PC-3 (cell line): Measurements from ENCODE around the gene HOXB1. TPM values are rescaled to one million over a fixed set of nuclear protein-coding genes. Genes with fewer than 3 reads are reported as not detected.
"Not testable (repeated sequence)": the region's sequence is repeated elsewhere in the genome, so short reads cannot be mapped to it uniquely, and the experiment has no call there.

ENCODE experiments used
- ATAC-seq: fragments of 200-7000 bp; cut with Tn5 transposase; 2 replicates; pipeline ENCODE4 v1.9.1; 2020; ENCODE audit warnings: mild to moderate bottlenecking, moderate library complexity
- BruUV-seq: library from RNA; stranded (reverse); fragments of 400-500 nt; replicated peaks from 2 replicates; lab custom pipeline; 2021; lab: Mats Ljungman, UMichigan
- CTCF ChIA-PET: fragments of 300-600 bp; sonication (Branson Sonifier 250); formaldehyde crosslinking; loops from one replicate; lab custom pipeline; 2022; ENCODE audit warnings: antibody characterized with exemption; lab: Charles Lee
- POLR2A ChIA-PET: fragments of 300-600 bp; sonication (Branson Sonifier 250); formaldehyde crosslinking; loops from one replicate; lab custom pipeline; 2022; ENCODE audit warnings: antibody characterized with exemption; ENCODE audit not compliant: unreplicated experiment; lab: Charles Lee
- DNase-seq: peaks from one replicate; pipeline ENCODE4 v3.0.0-alpha.2; 2015
- H2AFZ ChIP-seq: fragments of 300-600 bp; sonication (generic); 2 replicates; pipeline ENCODE4 v1.6.0; 2016; ENCODE audit warnings: antibody characterized with exemption, low read length
- H3F3A ChIP-seq: fragments of 300-600 bp; sonication (generic); one replicate; pipeline ENCODE4 v1.6.0; 2017; ENCODE audit warnings: antibody characterized with exemption, low read length, control low read depth, mild to moderate bottlenecking; ENCODE audit not compliant: unreplicated experiment
- H3K27ac ChIP-seq: fragments of 300-600 bp; sonication (generic); 2 replicates; pipeline ENCODE4 v1.5.1; 2016; ENCODE audit warnings: mild to moderate bottlenecking, low read length
- H3K27me3 ChIP-seq: fragments of 300-600 bp; sonication (generic); 2 replicates; pipeline ENCODE4 v1.6.1; 2016; ENCODE audit warnings: low read length, mixed read lengths
- H3K36me3 ChIP-seq: fragments of 300-600 bp; sonication (generic); 2 replicates; pipeline ENCODE4 v1.6.1; 2016; ENCODE audit warnings: low read depth, mixed run types, low read length, mixed read lengths
- H3K4me1 ChIP-seq: fragments of 300-600 bp; sonication (generic); 2 replicates; pipeline ENCODE4 v1.5.1; 2016; ENCODE audit warnings: low read length; ENCODE audit not compliant: insufficient read depth
- H3K4me2 ChIP-seq: fragments of 300-600 bp; sonication (generic); 2 replicates; pipeline ENCODE4 v1.6.0; 2016; ENCODE audit warnings: low read length
- H3K4me3 ChIP-seq: fragments of 300-600 bp; sonication (generic); 2 replicates; pipeline ENCODE4 v1.5.1; 2016; ENCODE audit warnings: mild to moderate bottlenecking, low read length, mixed read lengths
- H3K79me2 ChIP-seq: fragments of 300-600 bp; sonication (generic); 2 replicates; pipeline ENCODE4 v1.6.1; 2017; ENCODE audit warnings: low read length, mixed read lengths
- H3K9ac ChIP-seq: fragments of 300-600 bp; sonication (generic); 2 replicates; pipeline ENCODE4 v1.6.0; 2016; ENCODE audit warnings: mild to moderate bottlenecking, low read length
- H3K9me2 ChIP-seq: fragments of 300-600 bp; sonication (generic); replicated peaks from 2 replicates; pipeline ENCODE4 v1.6.1; 2016; ENCODE audit warnings: mixed run types, low read length, mixed read lengths
- H3K9me3 ChIP-seq: fragments of 300-600 bp; sonication (generic); 2 replicates; pipeline ENCODE4 v1.6.1; 2016; ENCODE audit warnings: low read length, mixed read lengths
- H4K20me1 ChIP-seq: fragments of 300-600 bp; sonication (generic); 2 replicates; pipeline ENCODE4 v1.6.1; 2016; ENCODE audit warnings: low read length, mixed read lengths
- EZH2 ChIP-seq: fragments of 300-600 bp; sonication (generic); IDR thresholded peaks from one replicate; pipeline ENCODE4 v1.6.1; 2017; ENCODE audit warnings: antibody characterized with exemption, mild to moderate bottlenecking, low read length; ENCODE audit not compliant: unreplicated experiment
- EZH2phosphoT487 ChIP-seq: fragments of 300-600 bp; sonication (generic); IDR thresholded peaks from 2 replicates; pipeline ENCODE4 v1.6.1; 2018; ENCODE audit warnings: mild to moderate bottlenecking, antibody characterized with exemption, low read length, borderline replicate concordance
- intact Hi-C: fragments of 100-400 bp; cut with micrococcal nuclease; formaldehyde crosslinking; loops from 2 replicates; pipeline ENCODE4 v1.9.0; 2023
- total RNA-seq: library from RNA; depleted of rRNA; stranded (reverse); fragments of >200 nt; gene quantifications from 2 replicates; pipeline ENCODE4 v1.2.3, GENCODE V29; 2014; rRNA removed
- TF ChIP-seq, protein P1 (sequence below): fragments of 300-600 bp; sonication (generic); conservative IDR thresholded peaks from 2 replicates; pipeline ENCODE4 v1.5.1; 2017; ENCODE audit warnings: antibody characterized with exemption, low read depth, mild to moderate bottlenecking, low read length

The HOXB1 gene
- total RNA-seq, 1 experiment from 2014 or later: not detected

DNA sequence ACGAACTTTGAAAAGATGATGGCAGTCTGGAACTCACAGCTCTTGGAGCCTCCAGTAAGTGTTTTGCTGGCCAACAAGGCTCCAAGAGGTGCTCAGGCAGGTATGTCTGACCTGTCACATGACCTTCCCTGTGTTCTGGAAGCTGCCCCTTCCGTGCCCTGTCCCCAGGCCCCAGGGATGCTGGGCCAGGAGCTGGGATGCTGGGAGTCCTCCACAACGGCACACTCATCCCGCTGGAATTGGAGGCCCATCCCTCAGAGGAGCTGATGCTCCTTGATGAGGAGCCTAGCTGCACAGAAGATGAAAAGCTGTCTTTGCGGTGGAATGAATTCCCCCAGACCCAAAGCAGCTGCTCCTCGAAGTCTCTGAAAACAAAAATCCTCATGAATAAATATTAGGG is 47.8 kb downstream of the HOXB1 start:
- no peaks in the 10 kb centered on the region for H4K20me1 ChIP-seq
- no peaks in the 10 kb centered on the region for H3K9me2 ChIP-seq
- BruUV-seq: TSS peak; percentile 93
- ATAC-seq (peak; percentile 28), DNase-seq (no peak)
- peaks cover 17% of the 10 kb centered on the region for H3F3A ChIP-seq
- CTCF ChIA-PET: interaction anchor here (0.6 to 1.3 kb wide), 5 partner anchors 9 to 175 kb away, joined by 3 to 7 read pairs (median 3); no protein-coding TSS in a partner anchor
- no peaks in the 10 kb centered on the region for H3K36me3 ChIP-seq
- no peaks in the 10 kb centered on the region for H3K9me3 ChIP-seq
- peaks cover 59% of the 10 kb centered on the region for H3K4me1 ChIP-seq
- no peaks in the 10 kb centered on the region for H3K79me2 ChIP-seq
- peak overlapping the region; percentile 79 for H3K9ac ChIP-seq
- no peak for TF ChIP-seq EZH2
- TF ChIP-seq, protein P1, sequence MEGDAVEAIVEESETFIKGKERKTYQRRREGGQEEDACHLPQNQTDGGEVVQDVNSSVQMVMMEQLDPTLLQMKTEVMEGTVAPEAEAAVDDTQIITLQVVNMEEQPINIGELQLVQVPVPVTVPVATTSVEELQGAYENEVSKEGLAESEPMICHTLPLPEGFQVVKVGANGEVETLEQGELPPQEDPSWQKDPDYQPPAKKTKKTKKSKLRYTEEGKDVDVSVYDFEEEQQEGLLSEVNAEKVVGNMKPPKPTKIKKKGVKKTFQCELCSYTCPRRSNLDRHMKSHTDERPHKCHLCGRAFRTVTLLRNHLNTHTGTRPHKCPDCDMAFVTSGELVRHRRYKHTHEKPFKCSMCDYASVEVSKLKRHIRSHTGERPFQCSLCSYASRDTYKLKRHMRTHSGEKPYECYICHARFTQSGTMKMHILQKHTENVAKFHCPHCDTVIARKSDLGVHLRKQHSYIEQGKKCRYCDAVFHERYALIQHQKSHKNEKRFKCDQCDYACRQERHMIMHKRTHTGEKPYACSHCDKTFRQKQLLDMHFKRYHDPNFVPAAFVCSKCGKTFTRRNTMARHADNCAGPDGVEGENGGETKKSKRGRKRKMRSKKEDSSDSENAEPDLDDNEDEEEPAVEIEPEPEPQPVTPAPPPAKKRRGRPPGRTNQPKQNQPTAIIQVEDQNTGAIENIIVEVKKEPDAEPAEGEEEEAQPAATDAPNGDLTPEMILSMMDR: no peak
- TF ChIP-seq EZH2phosphoT487: no peak
- POLR2A ChIA-PET: interaction anchor here (0.9 to 1.4 kb wide), 3 partner anchors 9 to 14 kb away, joined by 3 to 8 read pairs (median 4); no protein-coding TSS in a partner anchor
- peak overlapping the region; percentile 42 for H2AFZ ChIP-seq
- intact Hi-C loops: loop anchor here (1.0 to 10.0 kb wide), 2 partner anchors 11 to 458 kb away; no protein-coding TSS in a partner anchor
- no peaks in the 10 kb centered on the region for H3K27me3 ChIP-seq
- peak overlapping the region; percentile 63 for H3K4me2 ChIP-seq
- peak overlapping the region; percentile 97 for H3K27ac ChIP-seq
- no peak overlapping the region; the same call in 1 of the 2 replicates for H3K4me3 ChIP-seq

DNA sequence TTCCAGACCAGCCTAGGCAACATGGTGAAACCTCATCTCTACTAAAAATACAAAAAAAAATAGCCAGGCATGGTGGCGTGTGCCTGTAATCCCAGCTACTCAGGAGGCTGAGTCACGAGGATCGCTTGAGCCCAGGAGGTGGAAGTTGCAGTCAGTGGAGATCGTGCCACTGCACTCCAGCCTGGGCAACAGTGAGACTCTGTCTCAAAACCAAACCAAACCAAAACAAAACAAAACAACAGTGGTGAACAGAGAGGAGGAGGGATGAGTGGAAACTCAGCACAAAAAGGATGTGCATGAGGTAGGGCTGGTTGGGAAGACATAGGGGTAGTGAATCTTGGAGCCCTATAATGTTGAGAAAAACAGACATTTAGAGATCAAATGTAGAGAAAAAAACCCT is 48.5 kb downstream of the HOXB1 start:
- peak overlapping the region; percentile 63 for H3K4me2 ChIP-seq

DNA sequence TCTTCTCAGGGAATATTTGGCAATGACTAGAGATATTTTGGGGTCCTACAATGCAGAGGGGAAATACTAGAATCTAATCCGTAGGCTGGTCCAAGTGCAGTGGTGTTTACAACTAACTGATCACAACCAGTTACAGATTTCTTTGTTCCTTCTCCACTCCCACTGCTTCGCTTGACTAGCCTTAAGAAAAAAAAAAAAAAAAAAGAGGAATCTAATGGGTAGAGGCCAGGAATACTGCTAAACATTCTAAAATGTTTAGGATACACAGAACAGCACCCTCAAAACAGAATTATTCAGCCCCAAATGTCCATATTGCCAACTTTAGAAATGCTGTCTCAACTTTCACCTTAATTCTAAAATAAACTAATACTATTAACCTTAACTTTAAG is 51.8 kb downstream of the HOXB1 start:
- Histone ChIP-seq H2AFZ (no peak overlapping the region), H3K4me2 (no peak overlapping the region), H3K79me2 (no peaks in the 10 kb centered on the region), H3F3A (peaks cover 10% of the 10 kb centered on the region), H3K27me3 (no peaks in the 10 kb centered on the region), H3K9me2 (no peaks in the 10 kb centered on the region), H3K36me3 (no peaks in the 10 kb centered on the region), H3K9me3 (no peaks in the 10 kb centered on the region), H3K4me1 (peaks cover 26% of the 10 kb centered on the region), H3K27ac (no peak overlapping the region), H3K9ac (no peak overlapping the region), H4K20me1 (no peaks in the 10 kb centered on the region), H3K4me3 (no peak overlapping the region)
- DNase-seq (no peak), ATAC-seq (no peak)
- ChIA-PET POLR2A (no interaction called here), CTCF (no interaction called here)
- BruUV-seq: no TSS peak
- intact Hi-C loops: no loop called here
- TF ChIP-seq, protein P1: no peak
- TF ChIP-seq EZH2phosphoT487 (no peak), EZH2 (no peak)

More for the DNA sequence above, 48.5 kb downstream of the HOXB1 start:
- intact Hi-C loops: loop anchor here (10.0 kb wide), 1 partner anchor 458 kb away; no protein-coding TSS in a partner anchor
- not testable (repeated sequence) for H3K4me3 ChIP-seq, DNase-seq, ATAC-seq, H3K9me2 ChIP-seq, H4K20me1 ChIP-seq, H3K27me3 ChIP-seq, H3K36me3 ChIP-seq, H3K79me2 ChIP-seq, H3K9me3 ChIP-seq, BruUV-seq, H2AFZ ChIP-seq
- peaks cover 17% of the 10 kb centered on the region for H3F3A ChIP-seq
- CTCF ChIA-PET: interaction anchor here (0.9 kb wide), 1 partner anchor 174 kb away, joined by 3 read pairs; no protein-coding TSS in a partner anchor
- peak overlapping the region; percentile 79 for H3K9ac ChIP-seq
- peak overlapping the region; percentile 97 for H3K27ac ChIP-seq
- H3K4me1 ChIP-seq: peaks cover 58% of the 10 kb centered on the region
- POLR2A ChIA-PET: interaction anchor here (0.9 kb wide), 1 partner anchor 8 kb away, joined by 3 read pairs; no protein-coding TSS in a partner anchor

Other genes starting within 250 kb of the HOXB1 start
- gene SKAP1, start 100.8 kb downstream of the HOXB1 start, total RNA-seq: not detected in 2 replicates
- 1.1 TPM in 1 of 2 replicates, not detected in the other for gene HOXB2, start 14.1 kb upstream of the HOXB1 start, total RNA-seq
- gene HOXB4, start 47.3 kb upstream of the HOXB1 start, total RNA-seq: 0.22 and 0.58 TPM in 2 replicates
- gene HOXB3, start 59.2 kb upstream of the HOXB1 start, total RNA-seq: 6.0 and 8.8 TPM in 2 replicates
- 0.40 and 0.95 TPM in 2 replicates for gene HOXB5, start 62.8 kb upstream of the HOXB1 start, total RNA-seq
- gene HOXB6, start 74.0 kb upstream of the HOXB1 start, total RNA-seq: 9.5 and 11.3 TPM in 2 replicates
- not detected in 2 replicates for gene HOXB7, start 80.0 kb upstream of the HOXB1 start, total RNA-seq
- gene HOXB8, start 84.3 kb upstream of the HOXB1 start, total RNA-seq: not detected in 2 replicates
- gene HOXB9, start 95.3 kb upstream of the HOXB1 start, total RNA-seq: 7.0 and 8.3 TPM in 2 replicates
- gene PRAC1, start 191.5 kb upstream of the HOXB1 start, total RNA-seq: 33.5 and 44.4 TPM in 2 replicates
- 44.1 and 51.4 TPM in 2 replicates for gene PRAC2, start 192.2 kb upstream of the HOXB1 start, total RNA-seq
- gene HOXB13, start 197.7 kb upstream of the HOXB1 start, total RNA-seq: 80.8 and 96.5 TPM in 2 replicates